Smooth muscle cell (in vitro differentiated cells): ENCODE results near the gene ZBED2. TPM values are rescaled to one million over a fixed set of nuclear protein-coding genes. Genes with fewer than 3 reads are reported as not detected.

Experiments
- DNase-seq: peaks from one replicate; lab custom pipeline; 2025; ENCODE audit not compliant: unreplicated experiment; lab: John Stamatoyannopoulos, UW
- H2AFZ ChIP-seq: fragments of 200-600 bp; sonication (generic); 2 replicates; pipeline ENCODE4 v1.6.0; 2016; ENCODE audit warnings: antibody characterized with exemption, low read depth, mild to moderate bottlenecking
- H3F3A ChIP-seq: fragments of 200-600 bp; sonication (generic); 2 replicates; pipeline ENCODE4 v1.6.0; 2017; ENCODE audit warnings: antibody characterized with exemption, low read depth
- H3K27ac ChIP-seq: fragments of 200-600 bp; sonication (generic); 2 replicates; pipeline ENCODE4 v1.5.1; 2016; ENCODE audit warnings: low read depth, mild to moderate bottlenecking
- H3K27me3 ChIP-seq: fragments of 200-600 bp; sonication (generic); 2 replicates; pipeline ENCODE4 v1.6.1; 2016; ENCODE audit warnings: low read depth, mild to moderate bottlenecking
- H3K36me3 ChIP-seq: fragments of 200-600 bp; sonication (generic); 2 replicates; pipeline ENCODE4 v1.5.1; 2016; ENCODE audit warnings: low read depth
- H3K4me1 ChIP-seq: fragments of 200-600 bp; sonication (generic); 2 replicates; pipeline ENCODE4 v1.5.1; 2016; ENCODE audit warnings: low read depth
- H3K4me2 ChIP-seq: fragments of 200-600 bp; sonication (generic); 2 replicates; pipeline ENCODE4 v1.6.0; 2016; ENCODE audit warnings: mild to moderate bottlenecking
- H3K4me3 ChIP-seq: fragments of 200-600 bp; sonication (generic); 2 replicates; pipeline ENCODE4 v1.5.1; 2016; ENCODE audit warnings: mild to moderate bottlenecking
- H3K79me2 ChIP-seq: fragments of 200-600 bp; sonication (generic); 2 replicates; pipeline ENCODE4 v1.6.0; 2016; ENCODE audit warnings: low read depth, mild to moderate bottlenecking
- H3K9ac ChIP-seq: fragments of 200-600 bp; sonication (generic); 2 replicates; pipeline ENCODE4 v1.6.0; 2016; ENCODE audit warnings: low read depth
- H3K9me3 ChIP-seq: fragments of 200-600 bp; sonication (generic); replicated peaks from 2 replicates; pipeline ENCODE4 v1.5.1; 2016; ENCODE audit warnings: low read depth
- H4K20me1 ChIP-seq: fragments of 200-600 bp; sonication (generic); 2 replicates; pipeline ENCODE4 v1.6.0; 2016; ENCODE audit warnings: low read depth
- WGBS: methylation state at CpG from one replicate; pipeline ENCODE4 v1.1.7; 2016; ENCODE audit warnings: low lambda C conversion rate; 5-methylcytosine and 5-hydroxymethylcytosine counted together
- polyA plus RNA-seq: library from polyadenylated mRNA; unstranded; fragments of >200 nt; fragmentation: Nextera tagmentation; extraction: Ambion mirVana; gene quantifications from 2 replicates; pipeline ENCODE4 v1.2.1, GENCODE V29; 2016
- total RNA-seq: library from RNA; depleted of rRNA; stranded (reverse); fragments of >200 nt; gene quantifications from 2 replicates; pipeline ENCODE4 v1.2.3, GENCODE V29; 2014
- TF ChIP-seq, protein P1 (sequence below): fragments of 200-600 bp; sonication (generic); IDR thresholded peaks from 2 replicates; pipeline ENCODE4 v1.5.1; 2017; ENCODE audit warnings: borderline replicate concordance, mild to moderate bottlenecking, antibody characterized with exemption; ENCODE audit not compliant: insufficient read depth, poor library complexity, severe bottlenecking

Gene ZBED2
- total and polyA plus RNA-seq, 2 experiments from 2014 or later: 2.4 to 9.2 TPM

DNA sequence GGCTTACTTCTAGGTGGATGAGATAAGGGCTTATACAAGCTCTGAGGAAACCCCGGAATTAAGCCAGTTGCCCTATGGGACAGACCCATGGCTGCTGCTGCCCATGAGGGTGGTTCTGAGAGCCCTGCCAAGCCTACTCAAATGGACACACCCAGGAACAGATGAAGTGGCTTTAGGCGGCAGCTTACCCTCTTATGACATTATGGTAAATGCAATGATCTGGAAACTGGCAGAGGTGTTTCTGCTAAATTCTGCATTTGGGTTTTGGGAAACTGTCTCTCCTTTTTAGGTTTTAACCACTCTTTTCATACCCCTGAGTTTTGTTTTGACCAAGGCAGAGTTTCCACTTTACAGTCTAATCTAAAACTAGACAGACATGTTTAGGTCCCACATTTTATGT lies 9.0 kb upstream of the ZBED2 start:
- 91% methylated on average over 2 of the region's 2 CpGs for WGBS
- Histone ChIP-seq H3K9me3 (no peaks in the 10 kb centered on the region), H3K4me1 (no peaks in the 10 kb centered on the region), H3K27me3 (no peaks in the 10 kb centered on the region), H3K79me2 (no peaks in the 10 kb centered on the region), H3K36me3 (no peaks in the 10 kb centered on the region), H4K20me1 (no peaks in the 10 kb centered on the region), H3K27ac (no peak overlapping the region), H2AFZ (no peak overlapping the region), H3K4me2 (no peak overlapping the region), H3K4me3 (no peak overlapping the region), H3F3A (no peaks in the 10 kb centered on the region), H3K9ac (no peak overlapping the region)
- TF ChIP-seq, protein P1, sequence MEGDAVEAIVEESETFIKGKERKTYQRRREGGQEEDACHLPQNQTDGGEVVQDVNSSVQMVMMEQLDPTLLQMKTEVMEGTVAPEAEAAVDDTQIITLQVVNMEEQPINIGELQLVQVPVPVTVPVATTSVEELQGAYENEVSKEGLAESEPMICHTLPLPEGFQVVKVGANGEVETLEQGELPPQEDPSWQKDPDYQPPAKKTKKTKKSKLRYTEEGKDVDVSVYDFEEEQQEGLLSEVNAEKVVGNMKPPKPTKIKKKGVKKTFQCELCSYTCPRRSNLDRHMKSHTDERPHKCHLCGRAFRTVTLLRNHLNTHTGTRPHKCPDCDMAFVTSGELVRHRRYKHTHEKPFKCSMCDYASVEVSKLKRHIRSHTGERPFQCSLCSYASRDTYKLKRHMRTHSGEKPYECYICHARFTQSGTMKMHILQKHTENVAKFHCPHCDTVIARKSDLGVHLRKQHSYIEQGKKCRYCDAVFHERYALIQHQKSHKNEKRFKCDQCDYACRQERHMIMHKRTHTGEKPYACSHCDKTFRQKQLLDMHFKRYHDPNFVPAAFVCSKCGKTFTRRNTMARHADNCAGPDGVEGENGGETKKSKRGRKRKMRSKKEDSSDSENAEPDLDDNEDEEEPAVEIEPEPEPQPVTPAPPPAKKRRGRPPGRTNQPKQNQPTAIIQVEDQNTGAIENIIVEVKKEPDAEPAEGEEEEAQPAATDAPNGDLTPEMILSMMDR: no peak
- DNase-seq: no peak

DNA sequence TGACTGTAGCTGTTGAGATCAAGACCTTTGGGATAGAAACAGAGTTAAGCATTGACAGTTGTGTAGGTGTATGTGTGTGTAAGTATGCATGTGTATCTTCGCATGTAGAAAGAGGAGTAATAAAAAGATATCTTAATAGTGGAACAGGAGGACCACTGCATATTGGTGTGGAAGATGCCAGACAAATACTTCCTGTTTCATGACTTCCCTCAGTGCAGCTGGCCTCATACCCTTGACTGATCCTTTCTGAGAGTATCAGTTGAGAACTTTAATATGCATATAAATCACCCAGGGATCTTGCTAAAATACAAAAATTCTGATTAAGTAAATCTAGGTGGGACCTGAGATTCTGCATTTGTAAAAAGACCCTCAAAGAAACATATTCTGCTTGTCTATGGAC lies 8.5 kb upstream of the ZBED2 start:
- no peak for DNase-seq
- H3K4me1 ChIP-seq: no peaks in the 10 kb centered on the region
- WGBS: 94% methylated on average over 1 of the region's 1 CpG
- H3K9ac ChIP-seq: no peak overlapping the region
- no peaks in the 10 kb centered on the region for H3K9me3 ChIP-seq
- no peak overlapping the region for H3K4me3 ChIP-seq
- no peaks in the 10 kb centered on the region for H4K20me1 ChIP-seq
- no peak overlapping the region for H3K4me2 ChIP-seq
- no peaks in the 10 kb centered on the region for H3K27me3 ChIP-seq
- H3K27ac ChIP-seq: no peak overlapping the region
- H3F3A ChIP-seq: no peaks in the 10 kb centered on the region
- no peak overlapping the region for H2AFZ ChIP-seq
- no peaks in the 10 kb centered on the region for H3K79me2 ChIP-seq
- H3K36me3 ChIP-seq: no peaks in the 10 kb centered on the region
- TF ChIP-seq, protein P1: no peak

DNA sequence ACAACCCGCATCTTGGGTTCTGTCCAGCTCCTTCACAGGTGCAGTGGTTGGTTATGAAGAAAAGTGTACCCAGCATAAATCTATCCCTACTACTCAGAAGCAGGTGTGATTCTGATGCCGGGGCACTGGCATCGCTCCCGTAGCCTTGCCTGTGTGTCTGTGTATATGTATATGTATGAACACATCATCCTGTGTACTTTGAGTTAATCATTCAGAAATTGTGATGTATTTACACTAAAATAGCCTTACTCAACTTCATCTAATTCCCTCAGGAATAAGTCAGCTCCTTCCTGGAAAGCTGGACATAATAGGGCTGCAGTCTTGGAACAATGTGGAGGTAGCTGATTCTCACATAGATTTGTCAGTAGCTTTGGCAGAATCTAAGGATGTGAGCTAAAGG lies 6.7 kb upstream of the ZBED2 start:
- H3K4me2 ChIP-seq: no peak overlapping the region
- H3K27me3 ChIP-seq: no peaks in the 10 kb centered on the region
- no peaks in the 10 kb centered on the region for H3F3A ChIP-seq
- H3K27ac ChIP-seq: no peak overlapping the region
- H3K4me1 ChIP-seq: no peaks in the 10 kb centered on the region
- 94% methylated on average over 4 of the region's 4 CpGs for WGBS
- DNase-seq: no peak
- H3K9ac ChIP-seq: no peak overlapping the region
- H3K79me2 ChIP-seq: no peaks in the 10 kb centered on the region
- no peak overlapping the region for H2AFZ ChIP-seq
- TF ChIP-seq, protein P1: no peak
- no peaks in the 10 kb centered on the region for H4K20me1 ChIP-seq
- no peak overlapping the region for H3K4me3 ChIP-seq
- no peaks in the 10 kb centered on the region for H3K36me3 ChIP-seq
- H3K9me3 ChIP-seq: no peaks in the 10 kb centered on the region

DNA sequence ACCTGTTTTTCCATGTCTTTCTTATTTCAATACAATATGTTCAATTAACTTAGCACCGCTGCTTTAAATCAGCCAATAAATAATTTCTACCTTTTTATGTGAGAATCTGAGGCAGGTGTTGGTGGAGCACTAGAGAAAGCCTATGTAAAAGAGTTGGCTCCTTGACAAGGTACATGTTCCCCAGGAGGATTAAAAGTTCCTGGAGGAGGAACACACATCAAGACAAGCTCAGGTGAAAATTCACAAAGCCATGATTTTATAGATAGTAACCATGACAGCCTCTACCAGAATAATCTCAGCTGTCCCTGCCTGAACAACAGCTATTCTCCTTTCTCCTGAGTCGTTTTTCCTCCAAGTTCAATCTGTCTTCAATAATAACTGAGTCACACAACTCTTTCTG lies 3.4 kb upstream of the ZBED2 start:
- no peak overlapping the region for H3K9ac ChIP-seq
- no peak overlapping the region for H2AFZ ChIP-seq
- no peak overlapping the region for H3K4me3 ChIP-seq
- TF ChIP-seq, protein P1: no peak
- no peaks in the 10 kb centered on the region for H4K20me1 ChIP-seq
- no peak for DNase-seq
- no peaks in the 10 kb centered on the region for H3F3A ChIP-seq
- WGBS: 80% methylated on average over 2 of the region's 2 CpGs
- no peaks in the 10 kb centered on the region for H3K79me2 ChIP-seq
- no peaks in the 10 kb centered on the region for H3K9me3 ChIP-seq
- H3K27me3 ChIP-seq: no peaks in the 10 kb centered on the region
- no peak overlapping the region for H3K27ac ChIP-seq
- no peaks in the 10 kb centered on the region for H3K4me1 ChIP-seq
- H3K36me3 ChIP-seq: no peaks in the 10 kb centered on the region
- no peak overlapping the region for H3K4me2 ChIP-seq
